ENCODE data around the gene ATP6V0C.
"Not testable (repeated sequence)": the region's sequence is repeated elsewhere in the genome, so short reads cannot be mapped to it uniquely, and the experiment has no call there.

GRCh38 chr16:2533142-2533755 is 19.5 kb downstream of the ATP6V0C start:
- TF ChIP-seq CTCF (optimal IDR thresholded peaks at IDR 0.05 in 1 of 3, IDR thresholded peaks at IDR 0.05 in 1 of 3, conservative IDR thresholded peaks at IDR 0.05 in 1 of 3; ENCODE audit: extremely low read depth in 1 of 3, insufficient read depth in 2 of 3, low read length in 3 of 3); EZH2 (IDR thresholded peaks at IDR 0.05; ENCODE audit: low read length): not testable (repeated sequence)

Data from keratinocyte (primary cell).